ENCODE results near the gene INPP4A.

INPP4A gene

GRCh38 chr2:98518101-98518500 is 73.4 kb downstream of the INPP4A start:
- H3K27ac Mint-ChIP-seq = no peak overlapping the region

DNA sequence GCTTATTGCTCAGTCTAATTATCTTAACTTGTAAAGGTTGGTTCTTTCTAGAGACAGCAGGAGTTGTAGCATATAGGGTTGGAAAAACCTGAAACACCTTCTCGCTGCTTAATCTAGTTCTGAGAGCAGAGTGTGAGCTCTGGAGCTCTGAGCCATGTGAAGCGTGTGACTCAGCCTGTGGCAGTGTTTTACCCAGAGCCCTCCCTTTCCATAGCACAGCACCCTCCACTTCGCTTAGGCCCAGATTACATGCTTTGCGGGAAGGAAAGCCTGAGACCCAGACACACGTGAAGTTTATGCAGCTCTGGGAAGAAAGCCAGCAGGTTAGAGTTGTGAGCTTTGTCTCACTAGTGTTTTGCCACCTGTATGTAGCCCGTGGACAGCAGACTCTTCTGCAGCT is 74.5 kb downstream of the INPP4A start:
- TF ChIP-seq, protein P1, sequence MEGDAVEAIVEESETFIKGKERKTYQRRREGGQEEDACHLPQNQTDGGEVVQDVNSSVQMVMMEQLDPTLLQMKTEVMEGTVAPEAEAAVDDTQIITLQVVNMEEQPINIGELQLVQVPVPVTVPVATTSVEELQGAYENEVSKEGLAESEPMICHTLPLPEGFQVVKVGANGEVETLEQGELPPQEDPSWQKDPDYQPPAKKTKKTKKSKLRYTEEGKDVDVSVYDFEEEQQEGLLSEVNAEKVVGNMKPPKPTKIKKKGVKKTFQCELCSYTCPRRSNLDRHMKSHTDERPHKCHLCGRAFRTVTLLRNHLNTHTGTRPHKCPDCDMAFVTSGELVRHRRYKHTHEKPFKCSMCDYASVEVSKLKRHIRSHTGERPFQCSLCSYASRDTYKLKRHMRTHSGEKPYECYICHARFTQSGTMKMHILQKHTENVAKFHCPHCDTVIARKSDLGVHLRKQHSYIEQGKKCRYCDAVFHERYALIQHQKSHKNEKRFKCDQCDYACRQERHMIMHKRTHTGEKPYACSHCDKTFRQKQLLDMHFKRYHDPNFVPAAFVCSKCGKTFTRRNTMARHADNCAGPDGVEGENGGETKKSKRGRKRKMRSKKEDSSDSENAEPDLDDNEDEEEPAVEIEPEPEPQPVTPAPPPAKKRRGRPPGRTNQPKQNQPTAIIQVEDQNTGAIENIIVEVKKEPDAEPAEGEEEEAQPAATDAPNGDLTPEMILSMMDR (IDR thresholded peaks at IDR 0.05) = no peak
- Mint-ChIP-seq H3K4me3 (no peak overlapping the region), H3K27me3 (ENCODE audit: low read depth, poor library complexity) (no peaks in the 10 kb centered on the region), H3K9me3 (peaks cover 4% of the 10 kb centered on the region), H3K27ac (peak overlapping the region; percentile 31), H3K4me1 (peaks cover 30% of the 10 kb centered on the region), H3K36me3 (ENCODE audit: low read depth) (peaks cover 16% of the 10 kb centered on the region)
- no peak for DNase-seq

More at GRCh38 chr2:98518101-98518500, 73.4 kb downstream of the INPP4A start:
- H3K9me3 Mint-ChIP-seq = peaks cover 4% of the 10 kb centered on the region
- peaks cover 15% of the 10 kb centered on the region for H3K36me3 Mint-ChIP-seq (ENCODE audit: low read depth)
- H3K27me3 Mint-ChIP-seq (ENCODE audit: low read depth, poor library complexity) = peaks cover 3% of the 10 kb centered on the region
- DNase-seq = no peak
- H3K4me3 Mint-ChIP-seq = no peak overlapping the region
- TF ChIP-seq, protein P1 (IDR thresholded peaks at IDR 0.05) = no peak
- H3K4me1 Mint-ChIP-seq = peaks cover 35% of the 10 kb centered on the region

DNA sequence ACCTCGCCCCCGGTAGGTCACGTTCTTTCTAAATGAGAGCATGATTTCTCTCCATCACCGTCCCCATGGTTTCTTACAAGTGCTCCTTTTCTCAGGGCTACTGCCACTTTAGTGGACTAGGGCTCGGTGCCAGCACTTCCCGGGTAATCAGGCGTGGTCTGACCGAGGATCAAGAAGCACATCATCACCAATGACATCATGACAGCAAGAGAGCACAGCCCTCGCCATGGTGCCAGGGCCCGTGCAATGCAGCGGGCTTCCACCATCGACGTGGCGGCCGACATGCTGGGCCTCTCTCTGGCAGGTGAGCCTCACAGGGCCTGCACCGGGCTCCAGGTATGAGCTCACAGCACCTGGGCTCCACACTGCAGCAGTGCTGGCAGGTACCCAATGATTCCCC is 75.2 kb downstream of the INPP4A start:
- H3K27ac Mint-ChIP-seq = no peak overlapping the region
- DNase-seq = no peak
- TF ChIP-seq, protein P1 (IDR thresholded peaks at IDR 0.05) = no peak
- peaks cover 25% of the 10 kb centered on the region for H3K4me1 Mint-ChIP-seq
- peaks cover 4% of the 10 kb centered on the region for H3K9me3 Mint-ChIP-seq
- no peak overlapping the region for H3K4me3 Mint-ChIP-seq
- H3K36me3 Mint-ChIP-seq (ENCODE audit: low read depth) = peaks cover 22% of the 10 kb centered on the region
- no peaks in the 10 kb centered on the region for H3K27me3 Mint-ChIP-seq (ENCODE audit: low read depth, poor library complexity)

- TF ChIP-seq, protein P1 (IDR thresholded peaks at IDR 0.05) = no peak
Measured at GRCh38 chr2:98520806-98521205, 76.1 kb downstream of the INPP4A start.

GRCh38 chr2:98521266-98521665 is 76.6 kb downstream of the INPP4A start:
- Mint-ChIP-seq H3K27ac (no peak overlapping the region), H3K4me3 (no peak overlapping the region), H3K36me3 (ENCODE audit: low read depth) (peaks cover 35% of the 10 kb centered on the region), H3K4me1 (peaks cover 11% of the 10 kb centered on the region), H3K27me3 (ENCODE audit: low read depth, poor library complexity) (no peaks in the 10 kb centered on the region), H3K9me3 (peaks cover 13% of the 10 kb centered on the region)
- TF ChIP-seq, protein P1 (IDR thresholded peaks at IDR 0.05) = no peak
- no peak for DNase-seq

More at GRCh38 chr2:98520806-98521205, 76.1 kb downstream of the INPP4A start:
- H3K9me3 Mint-ChIP-seq = peaks cover 9% of the 10 kb centered on the region
- no peak for DNase-seq
- H3K36me3 Mint-ChIP-seq (ENCODE audit: low read depth) = peaks cover 31% of the 10 kb centered on the region
- no peaks in the 10 kb centered on the region for H3K27me3 Mint-ChIP-seq (ENCODE audit: low read depth, poor library complexity)
- no peak overlapping the region for H3K27ac Mint-ChIP-seq
- H3K4me1 Mint-ChIP-seq = peaks cover 15% of the 10 kb centered on the region
- H3K4me3 Mint-ChIP-seq = no peak overlapping the region

DNA sequence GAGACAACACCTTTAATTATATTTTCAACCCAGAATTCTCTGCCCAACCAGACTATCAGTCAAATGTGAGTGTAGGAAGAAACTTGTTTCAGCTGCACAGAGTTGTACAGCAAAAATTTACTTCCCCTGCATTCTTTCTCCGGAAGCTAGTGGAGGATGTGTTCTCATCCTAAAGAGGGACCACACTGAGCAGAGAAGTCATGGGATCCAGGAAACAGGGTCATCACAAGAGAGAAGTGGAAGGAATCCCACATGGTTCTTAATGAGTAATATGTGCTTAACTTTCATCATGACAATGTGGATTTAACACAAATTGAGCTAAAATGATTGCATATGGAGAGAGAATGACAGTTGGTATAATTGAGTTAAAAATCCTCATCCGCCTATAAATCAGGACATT is 78.2 kb downstream of the INPP4A start:
- Mint-ChIP-seq H3K4me3 (no peak overlapping the region), H3K27ac (no peak overlapping the region), H3K27me3 (ENCODE audit: low read depth, poor library complexity) (no peaks in the 10 kb centered on the region), H3K4me1 (no peaks in the 10 kb centered on the region), H3K36me3 (ENCODE audit: low read depth) (peaks cover 49% of the 10 kb centered on the region), H3K9me3 (peaks cover 28% of the 10 kb centered on the region)
- TF ChIP-seq, protein P1 (IDR thresholded peaks at IDR 0.05) = no peak
- DNase-seq = no peak

Data from nephron progenitor cell (in vitro differentiated cells).